Stimulated activated CD4-positive, alpha-beta T cell treated with anti-CD3 and anti-CD28 coated beads, Interleukin-2, amount 100 ng/mL, for 48 hours (primary cell): ENCODE measurements around the gene CABCOCO1.

Experiments
- DNase-seq, 2 donors: peaks; one replicate each; pipeline ENCODE4 v3.0.0-alpha.2; 2020

The CABCOCO1 gene

GRCh38 chr10:61757525-61758397 is 95.0 kb downstream of the CABCOCO1 start:
- DNase-seq, result no peak

DNA sequence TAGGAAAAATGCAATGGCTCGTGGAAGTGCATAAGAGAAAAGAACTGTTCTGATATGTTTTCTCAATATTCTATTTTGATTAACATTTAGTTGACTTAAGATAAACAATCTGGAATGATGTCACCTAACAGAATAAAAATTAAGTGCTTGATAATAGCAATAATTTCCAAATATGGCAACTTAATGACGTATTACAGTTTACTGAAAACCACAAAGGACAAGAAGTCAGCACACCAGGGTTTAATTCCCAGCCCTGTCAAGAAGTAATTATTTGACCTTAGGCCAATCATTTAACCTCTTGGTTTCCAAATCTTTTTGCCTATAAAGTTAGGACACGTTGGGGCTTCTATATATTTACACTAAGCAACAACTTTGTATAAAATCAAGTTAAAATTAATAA is 95.7 kb downstream of the CABCOCO1 start:
- no peak for DNase-seq

GRCh38 chr10:61759751-61760150 is 97.0 kb downstream of the CABCOCO1 start:
- DNase-seq, result no peak

DNA sequence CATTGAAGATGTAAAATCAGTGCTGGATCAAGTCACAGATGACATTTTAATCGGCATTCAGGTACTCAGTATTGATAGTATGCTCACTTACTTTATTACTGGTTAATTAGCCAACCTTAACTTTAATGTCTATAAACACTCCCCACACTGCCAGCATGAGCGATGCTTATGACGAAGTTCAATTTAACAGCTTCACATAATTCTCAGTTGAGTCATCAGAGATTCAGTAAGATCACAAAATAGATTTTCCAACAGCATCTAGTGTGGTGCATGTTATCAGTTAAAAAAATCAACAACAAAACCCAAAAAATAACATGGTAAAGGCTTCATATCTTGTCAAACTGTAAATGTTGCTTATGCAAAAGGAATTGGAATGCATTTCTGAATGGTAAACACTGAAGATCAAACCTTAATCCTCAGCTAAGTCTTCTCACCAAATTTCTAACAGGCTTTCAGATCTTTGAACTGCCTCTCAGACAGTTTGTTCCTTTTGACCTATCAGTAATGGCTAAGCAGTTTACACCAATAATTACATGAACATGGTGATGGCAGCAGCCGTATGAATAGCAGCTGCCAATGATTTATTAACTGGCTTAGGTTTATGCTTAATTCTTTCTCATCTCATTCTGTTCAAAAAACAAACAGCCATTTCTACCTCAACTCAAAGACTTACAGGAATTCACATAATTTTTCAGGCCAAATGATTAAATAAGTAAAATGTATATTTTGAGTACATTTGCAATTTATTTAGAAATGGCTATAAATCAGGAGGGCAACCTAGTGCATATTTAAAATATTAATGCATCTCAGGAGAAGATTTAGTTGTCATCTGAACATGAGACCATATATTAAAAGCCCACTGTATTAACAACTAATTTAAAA is 98.5 kb downstream of the CABCOCO1 start:
- DNase-seq, result no peak

DNA sequence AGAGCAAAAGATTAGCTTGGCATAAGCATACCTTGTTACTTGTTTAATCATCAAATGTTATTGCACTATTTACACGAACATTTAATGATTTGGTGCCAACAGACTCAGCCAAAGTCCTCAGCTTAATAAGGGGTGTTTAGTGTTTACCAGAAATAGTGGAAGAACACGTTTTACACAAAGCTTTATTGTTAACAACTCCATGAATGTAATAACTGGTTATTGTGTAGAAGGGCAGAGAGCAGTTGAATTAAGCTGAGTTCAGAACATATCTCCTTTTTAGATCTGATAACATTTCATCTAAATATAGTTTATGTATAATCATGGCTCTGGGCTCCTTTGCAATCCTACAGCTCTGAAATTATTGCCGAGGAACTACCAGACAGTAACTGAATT is 99.1 kb downstream of the CABCOCO1 start:
- DNase-seq, result no peak

DNA sequence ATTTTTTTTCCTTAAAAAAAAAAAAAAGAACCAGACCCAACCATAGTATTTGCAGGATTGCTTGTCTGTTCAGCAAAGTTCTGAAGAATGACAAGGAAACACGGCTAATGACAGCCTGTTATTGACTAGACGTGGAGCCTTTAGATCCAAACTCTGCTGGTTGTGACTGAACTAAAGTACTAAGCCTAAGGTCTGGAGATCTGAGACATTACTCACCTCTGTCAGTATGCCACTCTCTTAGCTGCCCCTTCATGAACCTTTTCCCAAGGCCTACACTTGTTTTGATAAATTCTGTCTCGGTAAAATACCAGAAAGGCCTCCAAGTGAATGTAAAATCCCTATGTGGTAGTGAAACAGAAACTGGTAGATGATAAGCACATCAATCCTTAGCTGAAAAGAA is 101.0 kb downstream of the CABCOCO1 start:
- no peak for DNase-seq

- no peak for DNase-seq
These were observed 101.8 kb downstream of the CABCOCO1 start for GRCh38 chr10:61764486-61764885.

- DNase-seq, result no peak
These were observed 102.7 kb downstream of the CABCOCO1 start for GRCh38 chr10:61765176-61766087.

GRCh38 chr10:61766927-61767326 is 104.2 kb downstream of the CABCOCO1 start:
- no peak for DNase-seq

- DNase-seq, result no peak
These were observed 111.3 kb downstream of the CABCOCO1 start for GRCh38 chr10:61774031-61774430.

- DNase-seq, result no peak
These were observed 112.4 kb downstream of the CABCOCO1 start for GRCh38 chr10:61775111-61775510.

GRCh38 chr10:61776615-61777266 is 114.0 kb downstream of the CABCOCO1 start:
- no peak for DNase-seq

DNA sequence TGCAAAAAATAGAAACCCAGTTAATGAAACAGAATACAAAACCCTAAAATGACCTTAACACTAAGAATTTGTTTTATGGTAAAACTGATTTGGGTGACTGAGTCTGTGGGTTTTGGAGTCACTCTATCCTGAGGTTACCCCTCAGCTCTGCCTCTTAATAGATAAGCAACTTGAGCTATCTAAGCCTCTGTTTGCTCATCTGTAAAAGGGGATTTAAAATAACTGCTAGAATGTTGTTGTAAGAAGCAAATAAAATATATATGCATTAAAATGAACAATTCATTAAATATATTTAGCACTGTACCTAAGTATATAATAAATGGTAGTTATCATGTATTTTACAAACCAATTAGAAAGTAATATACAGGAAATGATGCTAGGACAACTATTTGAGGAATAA is 115.4 kb downstream of the CABCOCO1 start:
- DNase-seq, result no peak

GRCh38 chr10:61779276-61779675 is 116.5 kb downstream of the CABCOCO1 start:
- DNase-seq, result no peak

- DNase-seq, result no peak
These were observed 117.4 kb downstream of the CABCOCO1 start for GRCh38 chr10:61779950-61780659.

DNA sequence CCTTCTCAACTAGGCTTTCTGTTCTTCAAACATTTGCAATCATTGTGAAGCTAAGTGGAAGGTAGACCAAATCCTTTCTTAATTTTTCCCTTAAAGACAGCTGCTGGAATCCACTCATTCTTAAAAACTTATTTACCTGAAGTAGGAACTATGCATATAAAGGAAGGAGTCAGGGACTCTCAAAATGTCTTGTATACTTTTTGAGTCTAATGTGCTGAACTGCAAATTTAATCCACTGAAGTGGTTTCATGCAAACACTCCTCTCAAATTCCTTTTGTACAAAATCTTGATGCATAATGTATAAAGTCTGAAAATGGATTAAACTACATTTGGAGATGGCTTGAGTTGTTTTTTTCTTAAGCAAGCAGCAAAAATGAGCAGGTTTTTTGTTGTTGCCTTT is 118.0 kb downstream of the CABCOCO1 start:
- DNase-seq, result no peak

DNA sequence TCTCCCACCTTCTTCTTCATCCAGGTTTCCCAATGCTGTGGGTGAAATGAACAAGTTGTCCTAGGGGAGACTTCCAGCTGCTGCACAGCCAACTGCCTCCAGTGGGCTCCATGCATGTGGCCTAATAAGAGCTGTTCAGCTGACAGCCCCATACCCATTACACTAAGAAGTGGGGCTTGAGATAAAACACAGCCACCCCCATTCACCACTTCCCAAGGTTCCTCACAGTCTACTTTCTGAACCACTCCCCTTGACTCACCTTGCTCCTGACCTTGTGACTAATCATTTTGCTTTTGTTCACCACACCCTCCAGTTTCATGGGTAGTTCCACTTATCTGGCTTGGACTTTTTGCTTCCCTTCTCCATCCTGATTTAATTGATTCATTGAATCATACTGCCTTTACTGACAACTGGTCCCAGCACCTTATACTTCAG is 119.3 kb downstream of the CABCOCO1 start:
- no peak for DNase-seq

DNA sequence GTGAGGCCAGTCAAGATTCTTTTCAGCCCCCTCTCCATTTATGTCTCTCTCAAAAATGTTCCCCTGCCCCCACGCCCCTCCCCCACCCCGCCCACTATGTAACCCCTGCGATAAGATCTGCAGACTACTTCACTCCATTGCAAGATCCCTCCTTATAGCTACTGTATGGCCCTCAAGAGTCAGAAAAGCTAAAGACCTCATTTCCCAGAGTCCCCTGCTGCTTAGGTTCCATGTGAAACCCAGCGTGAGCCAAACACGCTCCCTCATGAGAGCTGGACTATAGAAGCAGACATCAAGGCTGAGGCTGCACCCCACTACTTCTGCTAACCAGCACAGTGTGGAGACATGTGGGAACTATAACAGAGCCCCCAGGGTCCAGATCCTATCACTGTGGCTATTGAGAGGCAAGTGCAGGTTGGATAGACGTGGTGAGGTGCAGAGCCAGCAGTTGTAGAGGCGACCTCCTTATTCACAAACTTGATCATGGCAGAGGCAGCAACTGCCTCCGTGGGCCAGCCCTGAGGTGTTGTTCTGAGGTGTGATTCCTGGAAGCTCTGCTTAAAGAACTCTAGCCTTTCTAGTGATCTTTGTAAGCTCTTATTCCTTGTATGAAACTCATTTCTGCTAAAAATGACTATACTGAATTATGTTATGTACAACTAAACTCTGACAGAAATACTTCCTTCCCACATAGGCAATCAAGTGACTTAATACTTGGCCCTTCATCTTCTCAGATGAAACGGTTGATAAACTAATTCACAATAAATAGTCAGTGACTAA is 121.8 kb downstream of the CABCOCO1 start:
- peak; percentile 15 to 18 for DNase-seq

DNA sequence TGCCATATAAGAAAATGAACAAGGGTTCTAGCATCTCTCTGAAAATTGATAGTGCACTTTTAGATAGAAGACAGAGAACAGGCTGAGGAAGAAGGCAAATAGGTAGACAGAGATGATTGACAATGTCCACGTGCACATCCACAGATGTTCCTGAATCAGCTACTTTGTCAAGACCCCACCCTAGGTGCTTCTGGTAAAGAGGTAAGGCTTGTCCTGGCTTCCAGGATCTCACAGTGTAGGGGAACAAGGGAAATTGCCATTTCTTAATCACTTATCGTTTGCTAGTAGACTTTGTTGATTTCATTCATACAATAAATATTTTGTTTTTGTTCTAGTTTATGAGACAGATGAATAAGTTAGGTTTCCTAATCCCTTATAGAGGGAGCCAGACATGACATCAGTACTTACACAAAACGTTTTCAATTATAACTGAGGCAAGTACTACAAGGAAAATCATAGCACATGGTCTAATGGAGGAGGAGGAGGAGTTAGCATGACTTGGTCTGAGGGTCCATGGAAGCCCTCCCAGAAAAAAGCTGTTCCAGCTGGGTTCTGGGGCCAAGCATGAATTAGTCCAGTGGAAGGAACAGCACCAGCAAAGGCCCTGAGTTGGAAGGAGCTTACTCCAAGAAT is 122.9 kb downstream of the CABCOCO1 start:
- no peak for DNase-seq

DNA sequence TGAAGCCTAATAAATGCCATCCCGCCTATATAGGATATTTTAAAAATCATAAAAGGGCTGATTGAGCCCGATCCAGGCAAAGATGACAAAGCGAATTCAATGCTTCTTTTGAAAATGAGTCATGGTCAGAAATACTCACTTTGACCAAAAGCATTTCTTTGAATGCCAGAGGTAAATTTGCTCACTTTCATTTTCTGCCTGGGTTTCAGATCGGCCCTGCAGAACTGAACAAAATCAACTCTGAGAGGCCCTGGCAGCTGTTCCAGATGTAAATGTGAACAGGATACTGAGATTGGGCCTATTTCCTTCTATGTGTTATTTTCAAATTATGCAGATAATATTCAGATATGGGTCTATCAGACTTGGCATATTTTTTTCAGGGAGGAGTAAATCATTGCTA is 124.0 kb downstream of the CABCOCO1 start:
- DNase-seq, result no peak
